ENCODE measurements around the gene ZW10. TPM values are rescaled to one million over a fixed set of nuclear protein-coding genes. Genes with fewer than 3 reads are reported as not detected.
"Not testable (repeated sequence)": the region's sequence is repeated elsewhere in the genome, so short reads cannot be mapped to it uniquely, and the experiment has no call there.

ZW10 gene
- total RNA-seq, 1 donor = 17.7 TPM

- H3K36me3 ChIP-seq (ENCODE audit: insufficient read depth, low read length) = no peaks in the 10 kb centered on the region
- H3K4me2 ChIP-seq (ENCODE audit: insufficient read depth, low read length) = no peak overlapping the region
- H3K27ac ChIP-seq (ENCODE audit: low read depth, low read length) = no peak overlapping the region
- H4K20me1 ChIP-seq (ENCODE audit: insufficient read depth, low read length) = no peaks in the 10 kb centered on the region
- TF ChIP-seq, protein P1, sequence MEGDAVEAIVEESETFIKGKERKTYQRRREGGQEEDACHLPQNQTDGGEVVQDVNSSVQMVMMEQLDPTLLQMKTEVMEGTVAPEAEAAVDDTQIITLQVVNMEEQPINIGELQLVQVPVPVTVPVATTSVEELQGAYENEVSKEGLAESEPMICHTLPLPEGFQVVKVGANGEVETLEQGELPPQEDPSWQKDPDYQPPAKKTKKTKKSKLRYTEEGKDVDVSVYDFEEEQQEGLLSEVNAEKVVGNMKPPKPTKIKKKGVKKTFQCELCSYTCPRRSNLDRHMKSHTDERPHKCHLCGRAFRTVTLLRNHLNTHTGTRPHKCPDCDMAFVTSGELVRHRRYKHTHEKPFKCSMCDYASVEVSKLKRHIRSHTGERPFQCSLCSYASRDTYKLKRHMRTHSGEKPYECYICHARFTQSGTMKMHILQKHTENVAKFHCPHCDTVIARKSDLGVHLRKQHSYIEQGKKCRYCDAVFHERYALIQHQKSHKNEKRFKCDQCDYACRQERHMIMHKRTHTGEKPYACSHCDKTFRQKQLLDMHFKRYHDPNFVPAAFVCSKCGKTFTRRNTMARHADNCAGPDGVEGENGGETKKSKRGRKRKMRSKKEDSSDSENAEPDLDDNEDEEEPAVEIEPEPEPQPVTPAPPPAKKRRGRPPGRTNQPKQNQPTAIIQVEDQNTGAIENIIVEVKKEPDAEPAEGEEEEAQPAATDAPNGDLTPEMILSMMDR (IDR thresholded peaks at IDR 0.05; ENCODE audit: extremely low read depth, low read depth, low read length) = no peak
- no peak overlapping the region for H3K4me3 ChIP-seq (ENCODE audit: insufficient read depth, low read length)
- no peak overlapping the region for H2AFZ ChIP-seq (ENCODE audit: low read length)
- no peaks in the 10 kb centered on the region for H3K9me3 ChIP-seq (ENCODE audit: low read depth, low read length)
- no peaks in the 10 kb centered on the region for H3K27me3 ChIP-seq (ENCODE audit: insufficient read depth, low read length)
- DNase-seq (ENCODE audit: insufficient read length, low spot score, missing footprints) = no peak
- no peaks in the 10 kb centered on the region for H3K79me2 ChIP-seq (ENCODE audit: insufficient read depth, low read length)
- H3K4me1 ChIP-seq (ENCODE audit: insufficient read depth, low read length) = no peaks in the 10 kb centered on the region
Observed at GRCh38 chr11:113715273-113715672, 58.2 kb downstream of the ZW10 start.

DNA sequence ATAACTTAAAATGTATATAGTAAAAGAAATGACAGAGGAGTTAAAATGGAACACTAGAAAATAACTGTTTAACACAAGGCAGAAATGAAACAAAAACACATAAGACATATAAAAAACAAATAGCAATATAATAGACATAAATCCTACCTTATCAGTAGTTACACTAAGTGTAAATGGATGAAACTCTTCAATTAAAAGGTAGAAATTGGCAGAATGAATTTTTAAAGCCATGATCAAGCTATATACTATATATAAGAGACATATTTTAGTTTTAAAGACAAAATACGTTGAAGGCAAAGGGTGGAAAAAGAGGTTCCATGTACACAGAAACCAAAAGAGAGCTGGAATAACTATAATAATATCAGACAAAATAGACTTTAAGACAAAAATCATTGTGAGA, 62.5 kb downstream of the ZW10 start:
- H3K4me1 ChIP-seq (ENCODE audit: insufficient read depth, low read length) = no peaks in the 10 kb centered on the region
- no peaks in the 10 kb centered on the region for H3K27me3 ChIP-seq (ENCODE audit: insufficient read depth, low read length)
- H3K27ac ChIP-seq (ENCODE audit: low read depth, low read length) = no peak overlapping the region
- no peak overlapping the region for H2AFZ ChIP-seq (ENCODE audit: low read length)
- no peak for DNase-seq (ENCODE audit: insufficient read length, low spot score, missing footprints)
- H3K9me3 ChIP-seq (ENCODE audit: low read depth, low read length) = peaks cover 2% of the 10 kb centered on the region
- H3K79me2 ChIP-seq (ENCODE audit: insufficient read depth, low read length) = no peaks in the 10 kb centered on the region
- no peaks in the 10 kb centered on the region for H3K36me3 ChIP-seq (ENCODE audit: insufficient read depth, low read length)
- no peak overlapping the region for H3K4me2 ChIP-seq (ENCODE audit: insufficient read depth, low read length)
- no peaks in the 10 kb centered on the region for H4K20me1 ChIP-seq (ENCODE audit: insufficient read depth, low read length)
- TF ChIP-seq, protein P1 (IDR thresholded peaks at IDR 0.05; ENCODE audit: extremely low read depth, low read depth, low read length) = no peak
- no peak overlapping the region for H3K4me3 ChIP-seq (ENCODE audit: insufficient read depth, low read length)

DNA sequence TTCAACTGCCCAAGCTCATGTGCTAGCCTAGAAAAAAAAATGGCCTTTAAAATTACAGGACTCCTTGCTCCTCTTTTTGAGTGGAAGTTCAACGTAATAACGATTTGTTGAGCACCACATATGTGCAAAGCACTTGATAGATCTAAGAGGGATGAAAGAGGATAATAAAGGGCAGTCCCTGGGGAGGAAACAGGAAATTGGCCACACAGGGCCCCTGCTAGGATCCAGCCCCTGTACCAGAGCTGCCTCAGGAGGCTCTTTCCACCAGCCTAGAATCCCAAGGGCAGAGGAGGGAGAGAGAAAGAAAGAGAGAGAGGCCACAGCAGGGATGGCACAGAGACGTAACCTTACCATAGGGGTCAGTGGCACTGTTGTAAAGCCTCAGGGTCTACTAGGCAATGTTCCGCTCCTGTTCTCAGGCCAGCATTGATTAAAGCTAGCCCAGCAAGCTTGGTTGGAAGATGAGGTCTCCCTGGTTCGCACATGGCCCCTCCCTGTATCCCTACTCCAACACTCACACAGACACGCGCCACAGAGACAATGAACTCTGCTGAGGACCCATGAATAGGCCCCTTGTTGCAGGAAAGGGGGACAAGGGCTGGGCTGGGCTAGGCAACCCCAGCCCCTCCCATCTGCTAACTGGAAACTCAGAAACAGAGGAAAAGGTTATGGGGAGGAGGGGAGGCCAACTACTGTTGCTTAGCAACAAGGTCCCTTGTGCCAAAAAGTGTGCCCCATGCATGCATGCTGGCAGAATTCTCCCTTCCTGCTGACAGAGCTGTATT, 67.4 kb downstream of the ZW10 start, which contains the start of gene TMPRSS5:
TMPRSS5 (minus strand) TSS at position 438 of the 785 bp plus-strand sequence; CDS start at position 354, 84 bp downstream.
- TF ChIP-seq, protein P1 (IDR thresholded peaks at IDR 0.05; ENCODE audit: extremely low read depth, low read depth, low read length) = no peak
- H3K4me1 ChIP-seq (ENCODE audit: insufficient read depth, low read length) = no peaks in the 10 kb centered on the region
- no peaks in the 10 kb centered on the region for H3K36me3 ChIP-seq (ENCODE audit: insufficient read depth, low read length)
- H3K9me3 ChIP-seq (ENCODE audit: low read depth, low read length) = peaks cover 2% of the 10 kb centered on the region
- no peak for DNase-seq (ENCODE audit: insufficient read length, low spot score, missing footprints)
- H3K27ac ChIP-seq (ENCODE audit: low read depth, low read length) = no peak within 1 kb of the TSS
- H3K4me3 ChIP-seq (ENCODE audit: insufficient read depth, low read length) = no peak within 1 kb of the TSS
- no peaks in the 10 kb centered on the region for H4K20me1 ChIP-seq (ENCODE audit: insufficient read depth, low read length)
- H3K27me3 ChIP-seq (ENCODE audit: insufficient read depth, low read length) = no peaks in the 10 kb centered on the region
- no peaks in the 10 kb centered on the region for H3K79me2 ChIP-seq (ENCODE audit: insufficient read depth, low read length)
- no peak within 1 kb of the TSS for H2AFZ ChIP-seq (ENCODE audit: low read length)
- H3K4me2 ChIP-seq (ENCODE audit: insufficient read depth, low read length) = no peak within 1 kb of the TSS

DNA sequence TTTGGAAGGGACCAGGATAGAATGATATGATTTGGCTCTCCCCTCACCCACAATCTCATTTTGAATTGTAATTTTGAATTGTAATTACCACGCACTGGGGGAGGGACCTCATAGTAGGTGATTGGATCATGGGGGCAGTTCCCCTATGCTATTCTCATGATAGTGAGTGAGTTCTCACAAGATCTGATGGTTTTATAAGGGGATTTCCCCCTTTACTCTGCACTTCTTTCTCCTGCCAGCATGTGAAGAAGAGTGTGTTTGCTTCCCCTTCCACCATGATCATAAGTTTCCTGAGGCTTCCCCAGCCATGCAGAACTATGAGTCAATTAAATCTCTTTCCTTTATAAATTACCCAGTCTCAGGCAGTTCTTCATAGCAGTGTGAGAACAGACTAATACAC, 69.9 kb downstream of the ZW10 start:
- not testable (repeated sequence) for H3K27me3 ChIP-seq (ENCODE audit: insufficient read depth, low read length); H3K4me3 ChIP-seq (ENCODE audit: insufficient read depth, low read length); H3K9me3 ChIP-seq (ENCODE audit: low read depth, low read length); H3K4me1 ChIP-seq (ENCODE audit: insufficient read depth, low read length); DNase-seq (ENCODE audit: insufficient read length, low spot score, missing footprints); H3K79me2 ChIP-seq (ENCODE audit: insufficient read depth, low read length); H2AFZ ChIP-seq (ENCODE audit: low read length); H3K27ac ChIP-seq (ENCODE audit: low read depth, low read length); H3K36me3 ChIP-seq (ENCODE audit: insufficient read depth, low read length); H4K20me1 ChIP-seq (ENCODE audit: insufficient read depth, low read length); H3K4me2 ChIP-seq (ENCODE audit: insufficient read depth, low read length)
